Measurements from ENCODE around the gene CXCL16.

GRCh38 chr17:4728124-4728523, 11.6 kb downstream of the CXCL16 start:
- no peak for TF ChIP-seq EZH2 (IDR thresholded peaks at IDR 0.05; ENCODE audit: borderline replicate concordance, low read length)
- no peak for TF ChIP-seq CTCF (IDR thresholded peaks at IDR 0.05; ENCODE audit: low read length)

Measured in OCI-LY1 (cell line).